Fibroblast of peridontal ligament (primary cell): Measurements from ENCODE around the gene TARM1.

Source experiments
- DNase-seq: peaks from one replicate; pipeline ENCODE4 v3.0.0-alpha.2; 2010; ENCODE audit errors: extremely low read depth

Gene TARM1

DNA sequence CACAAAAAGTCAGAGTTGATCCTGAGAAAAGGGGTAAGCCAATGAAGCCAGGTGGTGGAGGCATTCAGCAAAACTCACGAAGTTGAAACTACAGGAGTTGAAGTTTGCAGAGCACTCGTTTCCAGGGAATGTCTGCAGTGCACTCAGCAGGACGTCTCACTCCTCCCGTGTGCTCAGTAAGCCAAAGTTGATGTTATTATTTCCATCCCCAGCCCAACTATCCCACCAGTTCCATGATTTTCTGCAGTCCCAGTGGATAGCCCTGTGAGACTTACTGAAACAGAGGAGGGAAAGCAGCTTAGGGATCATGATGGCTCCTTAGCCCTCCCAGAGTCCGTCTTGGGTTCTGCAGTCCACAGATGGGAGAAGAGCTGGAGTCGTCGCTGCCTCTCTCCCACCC is at the start of gene TARM1:
Gene TARM1 (minus strand): TSS at position 334 of the 400 bp plus-strand sequence. CDS start 25 bp downstream, at position 309.
- DNase-seq: no peak

DNA sequence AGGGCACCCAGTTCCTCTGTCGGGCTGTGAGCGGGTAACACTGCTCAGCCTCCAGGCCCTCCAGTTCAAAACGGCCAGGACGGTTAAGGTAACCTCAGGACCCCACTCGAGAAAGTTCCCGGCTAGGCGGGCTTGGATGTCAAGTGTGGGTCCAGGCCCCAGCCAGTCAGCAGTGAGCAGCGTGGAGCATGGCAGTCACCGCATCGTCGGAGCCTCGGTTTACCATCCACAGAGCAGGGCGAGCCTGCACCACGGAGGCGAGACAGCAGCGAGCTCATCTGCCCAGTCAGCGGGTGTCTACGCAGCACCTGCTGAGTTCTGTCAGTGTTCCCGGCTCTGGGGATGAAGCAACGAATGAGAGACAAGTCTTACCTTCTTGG is 48.4 kb upstream of the TARM1 start:
- DNase-seq: no peak

DNA sequence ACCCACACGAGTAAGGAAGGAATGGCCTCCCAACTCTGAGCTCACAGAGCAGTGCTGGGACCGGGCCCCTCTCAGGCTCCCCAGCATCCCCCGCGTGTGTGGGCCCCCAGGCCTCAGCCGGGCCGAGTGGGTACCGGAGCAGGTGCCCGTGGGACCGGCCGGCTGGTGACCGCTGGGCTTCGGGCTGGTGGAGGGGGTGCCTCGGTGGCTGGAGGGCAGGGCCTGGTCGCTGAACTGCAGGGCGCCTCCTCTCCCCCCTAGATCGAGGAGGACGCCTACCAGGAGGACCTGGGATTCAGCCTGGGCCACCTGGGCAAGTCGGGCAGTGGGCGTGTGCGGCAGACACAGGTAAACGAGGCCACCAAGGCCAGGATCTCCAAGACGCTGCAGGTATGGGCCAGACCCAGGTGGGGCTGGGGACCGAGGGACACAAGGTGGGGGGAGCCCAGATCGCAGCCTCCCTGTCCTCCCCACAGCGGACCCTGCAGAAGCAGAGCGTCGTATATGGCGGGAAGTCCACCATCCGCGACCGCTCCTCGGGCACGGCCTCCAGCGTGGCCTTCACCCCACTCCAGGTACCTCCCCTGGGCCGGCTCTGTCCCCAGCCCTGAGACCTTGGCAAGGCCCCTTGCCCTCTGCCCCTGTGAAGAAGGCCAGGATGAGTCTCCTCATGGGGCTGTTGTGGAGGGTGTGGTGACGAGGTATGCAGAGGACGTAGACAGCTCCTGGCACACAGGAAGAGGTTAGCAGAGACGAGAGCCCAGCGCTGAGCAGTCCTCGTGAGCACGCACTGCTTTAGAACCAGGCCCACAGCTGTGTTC is 47.8 kb upstream of the TARM1 start:
- DNase-seq: no peak

DNA sequence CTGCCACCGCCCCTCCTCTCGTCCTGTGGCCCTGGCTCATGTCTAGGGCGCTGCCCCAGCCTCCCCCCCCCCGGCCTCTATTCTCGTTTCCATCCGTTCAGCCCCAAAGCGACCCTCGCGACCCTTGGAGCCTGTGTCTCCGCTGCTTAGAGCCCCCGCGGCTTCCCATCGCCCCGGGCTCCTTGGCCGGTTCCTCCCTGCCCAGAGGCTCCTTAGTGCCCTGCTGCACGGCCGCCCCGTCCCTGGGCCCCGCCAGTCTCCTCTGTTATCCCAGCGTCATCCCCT is 47.2 kb upstream of the TARM1 start:
- no peak for DNase-seq

DNA sequence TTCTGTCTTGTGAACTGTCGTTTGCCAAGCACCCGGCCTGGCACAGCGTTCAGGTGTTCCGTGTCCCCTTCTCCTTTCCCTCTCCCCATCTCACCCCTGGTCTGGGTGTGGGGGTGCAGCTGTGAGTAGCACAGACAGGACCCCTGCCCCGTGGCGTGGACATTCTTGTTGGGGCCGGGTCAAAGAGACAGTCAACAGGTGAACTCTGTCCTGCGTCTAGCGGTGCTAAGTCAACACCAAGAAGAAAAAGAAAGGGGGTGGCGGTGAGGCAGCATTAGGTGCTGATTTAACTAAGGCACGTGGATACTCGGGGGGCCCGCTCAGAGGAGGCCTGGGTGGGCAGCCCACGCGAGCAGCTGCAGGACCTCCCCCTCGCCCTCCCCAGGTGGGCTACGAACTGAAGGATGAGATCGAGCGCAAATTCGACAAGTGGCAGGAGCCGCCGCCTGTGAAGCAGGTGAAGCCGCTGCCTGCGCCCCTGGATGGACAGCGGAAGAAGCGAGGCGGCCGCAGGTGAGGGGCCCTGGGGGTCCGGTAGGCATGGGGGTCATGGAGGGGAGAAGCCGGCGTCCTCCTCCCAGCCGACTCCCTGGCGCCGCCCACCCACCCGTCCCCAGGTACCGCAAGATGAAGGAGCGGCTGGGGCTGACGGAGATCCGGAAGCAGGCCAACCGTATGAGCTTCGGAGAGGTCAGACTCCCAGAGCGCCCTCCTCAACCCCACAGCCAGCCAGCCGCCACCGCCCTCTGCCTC is 46.7 kb upstream of the TARM1 start:
- no peak for DNase-seq

DNA sequence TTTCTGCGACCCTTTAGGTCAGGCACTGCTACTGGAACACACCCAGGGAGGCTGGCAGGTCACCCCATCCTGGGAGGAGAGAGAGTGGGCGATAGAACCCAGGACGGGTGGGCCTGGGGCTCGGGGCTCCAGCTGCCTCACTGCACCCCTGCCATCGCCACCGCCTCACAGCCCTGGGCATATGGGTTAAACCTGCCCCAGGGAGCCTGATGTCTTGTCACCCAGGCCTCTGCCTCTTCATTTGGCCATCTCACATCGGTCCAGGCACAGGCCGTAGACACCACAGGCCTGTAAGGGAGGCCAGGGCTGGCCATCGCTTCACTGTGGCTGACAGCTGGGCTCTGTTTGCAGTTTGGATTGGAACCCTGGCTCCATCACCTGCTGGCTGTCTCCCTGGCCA is 44.5 kb upstream of the TARM1 start:
- no peak for DNase-seq

DNA sequence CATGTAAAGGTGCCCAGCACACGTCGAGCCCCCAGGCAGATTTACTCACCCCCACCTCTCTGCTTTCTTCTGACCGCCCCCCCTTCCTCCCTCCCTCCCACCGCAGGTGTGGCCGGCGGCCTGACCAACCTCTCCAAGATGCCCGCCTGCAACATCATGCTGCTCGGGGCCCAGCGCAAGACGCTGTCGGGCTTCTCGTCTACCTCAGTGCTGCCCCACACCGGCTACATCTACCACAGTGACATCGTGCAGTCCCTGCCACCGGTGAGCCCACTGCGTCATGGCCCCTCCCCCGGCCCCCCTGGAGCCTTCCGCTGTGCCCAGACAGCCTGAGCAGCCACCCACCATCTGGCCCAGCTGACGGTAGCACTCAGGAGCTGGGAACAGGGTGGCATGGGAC is 43.2 kb upstream of the TARM1 start:
- DNase-seq: no peak

DNA sequence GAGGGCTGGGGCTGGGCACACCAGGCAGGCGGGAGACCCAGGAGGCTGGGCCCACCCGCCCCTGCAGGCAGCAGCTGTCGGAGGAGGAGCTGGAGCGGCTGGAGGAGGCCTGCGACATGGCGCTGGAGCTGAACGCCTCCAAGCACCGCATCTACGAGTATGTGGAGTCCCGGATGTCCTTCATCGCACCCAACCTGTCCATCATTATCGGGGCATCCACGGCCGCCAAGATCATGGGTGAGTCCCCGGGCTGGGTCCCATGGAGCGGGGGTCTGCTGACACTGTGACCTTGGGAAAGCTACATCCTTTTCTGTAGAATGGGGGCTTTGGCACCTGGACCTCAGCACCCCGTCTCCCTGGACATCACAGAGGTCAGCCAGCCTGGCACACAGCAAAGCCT is 42.5 kb upstream of the TARM1 start:
- no peak for DNase-seq

DNA sequence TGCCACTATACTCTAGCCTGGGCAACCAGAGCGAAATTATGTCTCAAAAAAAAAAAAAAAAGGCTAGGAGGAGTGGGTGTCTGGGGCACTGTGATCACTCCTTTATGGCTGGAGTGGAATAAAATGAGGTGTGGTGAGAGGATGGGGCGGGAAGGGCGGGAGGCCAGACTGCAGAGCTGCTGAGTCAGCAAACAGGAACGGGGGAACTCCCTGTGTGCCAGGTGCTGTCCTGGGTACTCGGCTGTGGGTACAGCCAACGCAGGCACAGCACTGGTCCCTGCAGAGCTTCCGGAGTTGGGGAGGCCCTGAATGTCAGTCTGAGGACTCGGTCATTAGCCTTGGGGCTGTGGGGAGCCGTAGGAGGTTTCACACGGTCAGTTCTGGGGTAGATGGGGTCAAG is 40.1 kb upstream of the TARM1 start:
- no peak for DNase-seq

DNA sequence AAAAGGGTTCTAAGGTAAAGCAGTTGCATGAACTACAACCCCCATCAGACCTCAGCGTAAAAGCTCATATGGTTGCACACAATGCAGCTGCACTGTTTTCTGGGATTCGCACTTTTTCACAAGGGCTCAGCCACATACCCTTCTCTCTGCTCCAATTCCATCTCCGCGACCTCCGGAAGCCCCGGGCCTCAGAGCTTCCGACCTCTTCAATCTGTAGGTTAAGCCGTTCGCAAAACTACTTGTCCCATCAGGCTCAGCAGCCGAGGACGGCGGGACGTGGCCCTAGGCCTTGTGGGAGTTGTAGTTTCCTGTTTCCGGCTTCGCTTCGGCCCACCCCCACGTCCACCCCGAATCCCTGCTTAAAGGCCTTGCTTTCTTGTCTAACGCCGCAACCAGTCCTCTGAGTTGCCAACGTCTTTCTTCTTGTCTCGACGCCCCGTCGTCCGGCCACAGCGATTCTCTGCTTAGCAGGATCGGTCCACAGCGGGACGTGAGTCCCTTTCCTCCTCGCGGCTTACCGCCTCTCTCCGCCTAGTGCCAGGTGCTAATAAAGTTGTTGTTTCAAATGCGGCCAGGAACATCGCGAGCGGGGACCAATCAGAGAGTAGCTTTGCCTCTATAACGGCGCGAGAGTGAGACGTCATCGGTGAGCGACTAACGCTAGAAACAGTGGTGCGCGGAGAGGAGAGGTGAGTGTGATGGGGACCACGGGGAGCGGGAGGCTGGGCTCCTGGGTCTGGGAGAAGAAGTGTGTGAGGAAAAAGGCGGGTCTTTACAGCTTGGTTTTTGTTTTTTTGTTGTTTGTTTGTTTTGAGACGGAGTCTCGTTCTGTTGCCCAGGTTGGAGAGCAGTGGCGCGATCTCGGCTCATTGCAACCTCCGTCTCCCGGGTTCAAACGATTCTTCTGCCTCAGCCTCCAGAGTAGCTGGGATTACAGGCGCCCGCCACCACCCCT is 34.2 kb upstream of the TARM1 start, which contains the start of the genes PRPF31 and TFPT:
Gene PRPF31 (plus strand): TSS at position 646 of the 955 bp plus-strand sequence. CDS start 2,525 bp downstream, outside the sequence.
Gene TFPT (minus strand): TSS at position 549 of the 955 bp plus-strand sequence. CDS start 388 bp downstream, at position 161.
- peak; percentile 99 for DNase-seq

DNA sequence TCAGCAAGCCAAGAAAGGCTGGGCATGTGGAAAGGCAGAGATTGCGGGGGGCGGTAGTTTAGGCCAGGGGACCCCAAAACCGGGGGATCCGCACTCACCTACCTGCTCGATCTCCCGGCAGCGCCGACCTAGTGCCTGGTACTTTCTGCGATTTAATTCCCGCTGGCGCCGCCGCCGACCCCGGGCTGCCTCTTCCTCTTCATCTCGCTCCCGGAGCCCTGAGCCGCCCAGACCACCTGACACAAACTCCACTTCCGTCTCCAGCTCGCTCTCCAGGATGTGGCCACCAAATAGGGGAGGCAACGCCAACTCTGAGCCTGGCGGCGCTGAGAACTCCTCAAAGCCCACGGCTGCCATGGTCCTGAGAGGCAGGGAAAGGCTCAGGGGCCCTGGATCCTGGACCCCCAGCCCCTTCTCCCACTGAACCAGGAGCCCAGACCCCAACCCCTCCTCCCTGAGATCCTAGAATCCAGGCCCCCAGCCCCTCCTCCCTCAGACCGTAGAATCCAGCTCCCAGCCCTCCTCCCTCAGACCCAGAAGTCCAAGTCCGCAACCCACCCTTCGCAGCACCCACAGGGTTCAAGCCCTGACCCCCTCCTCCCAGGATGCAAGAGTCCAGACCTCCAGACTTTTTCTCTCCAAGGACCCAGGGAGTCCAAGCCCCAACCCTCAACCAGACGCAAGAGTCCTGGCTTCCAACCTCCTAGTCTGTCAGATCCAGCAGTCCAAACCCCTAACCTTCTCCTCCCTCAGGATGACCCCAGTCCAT is 33.4 kb upstream of the TARM1 start:
- DNase-seq: peak; percentile 30

DNA sequence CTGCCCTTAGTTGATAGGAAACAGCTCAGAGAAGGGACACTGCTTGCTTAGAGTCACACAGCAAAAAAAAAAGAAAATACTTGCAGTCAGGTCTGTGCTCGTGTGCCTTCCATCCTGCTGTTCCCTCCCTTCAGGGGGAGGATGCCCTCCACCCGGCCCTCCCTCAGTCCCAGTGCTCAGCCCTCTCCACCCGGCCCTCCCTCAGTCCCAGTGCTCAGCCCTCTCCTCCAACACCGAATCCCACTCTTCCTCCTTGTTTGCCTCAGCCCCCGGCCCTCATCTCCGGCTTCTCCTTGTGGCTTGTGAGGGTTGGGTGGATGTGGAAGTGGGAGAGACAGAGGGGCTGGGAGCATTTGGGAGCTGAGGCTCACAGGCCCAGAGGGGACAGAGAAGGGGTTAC is 28.5 kb upstream of the TARM1 start:
- DNase-seq: no peak

DNA sequence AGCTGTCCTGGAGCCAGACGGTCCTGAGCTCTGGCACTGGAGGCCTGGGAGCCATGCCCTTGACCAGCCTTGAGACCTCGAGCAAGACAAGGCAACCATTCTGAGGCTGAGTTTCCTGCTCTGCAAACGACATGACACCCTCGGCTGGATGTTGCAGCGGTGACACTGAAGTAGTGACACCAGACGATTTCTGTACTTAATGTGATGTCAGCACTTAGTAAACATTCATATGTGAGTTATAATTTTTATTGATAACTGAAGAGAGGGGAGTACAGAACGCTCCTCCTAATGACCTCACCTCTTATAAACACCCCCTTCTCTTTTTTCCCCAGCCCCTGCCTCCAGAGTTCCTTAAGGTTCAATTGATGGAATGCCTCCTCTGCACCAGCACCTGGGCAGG is 27.3 kb upstream of the TARM1 start:
- DNase-seq: no peak

DNA sequence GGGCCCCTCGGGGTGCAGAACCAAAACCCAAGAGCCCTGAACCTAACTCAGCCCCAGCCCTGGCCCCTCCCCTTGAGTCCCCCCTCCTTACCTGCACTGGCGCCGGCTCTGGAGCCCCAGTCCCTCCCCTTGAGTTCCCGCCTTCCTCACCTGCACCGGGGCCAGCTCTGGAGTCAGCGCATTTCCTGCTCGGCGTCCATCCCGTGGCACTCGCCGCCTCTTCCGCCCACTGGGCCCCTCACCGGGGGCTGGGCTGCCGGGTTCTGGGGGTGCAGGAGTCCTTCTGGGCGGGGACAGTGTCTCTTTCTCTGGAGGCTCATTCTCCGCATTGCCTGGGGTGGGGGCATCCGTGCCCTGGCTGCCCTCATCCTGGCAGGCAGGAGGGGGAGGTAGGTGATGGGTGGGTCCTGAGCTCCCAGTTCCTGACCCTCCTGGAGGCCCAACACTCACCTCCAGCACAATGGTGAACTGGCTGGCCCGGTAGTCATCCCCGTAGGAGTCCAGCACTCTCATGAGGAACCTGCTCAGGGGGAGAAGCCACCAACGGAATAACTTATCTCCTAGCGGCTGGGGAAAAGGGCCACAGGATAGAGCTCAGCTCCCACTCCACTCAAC is 26.8 kb upstream of the TARM1 start:
- DNase-seq: no peak

DNA sequence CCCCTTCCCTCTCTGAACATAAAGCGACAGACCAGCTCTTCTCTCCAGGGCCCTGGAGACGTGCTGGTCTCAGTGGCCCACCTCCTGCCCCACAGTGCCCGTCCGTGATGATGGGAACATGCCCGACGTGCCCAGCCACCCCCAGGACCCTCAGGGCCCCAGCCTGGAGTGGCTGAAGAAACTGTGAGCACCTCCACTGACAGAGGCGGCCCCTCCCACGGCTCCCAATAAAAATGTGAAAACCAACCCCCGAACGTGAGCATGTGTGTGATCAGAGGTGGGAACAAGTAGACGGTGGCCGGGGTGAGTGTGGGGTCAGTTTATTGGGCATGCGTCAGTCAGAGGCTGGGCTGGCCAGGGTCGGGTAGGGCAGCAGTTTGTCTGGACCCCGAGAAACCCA is 25.6 kb upstream of the TARM1 start:
- DNase-seq: no peak

DNA sequence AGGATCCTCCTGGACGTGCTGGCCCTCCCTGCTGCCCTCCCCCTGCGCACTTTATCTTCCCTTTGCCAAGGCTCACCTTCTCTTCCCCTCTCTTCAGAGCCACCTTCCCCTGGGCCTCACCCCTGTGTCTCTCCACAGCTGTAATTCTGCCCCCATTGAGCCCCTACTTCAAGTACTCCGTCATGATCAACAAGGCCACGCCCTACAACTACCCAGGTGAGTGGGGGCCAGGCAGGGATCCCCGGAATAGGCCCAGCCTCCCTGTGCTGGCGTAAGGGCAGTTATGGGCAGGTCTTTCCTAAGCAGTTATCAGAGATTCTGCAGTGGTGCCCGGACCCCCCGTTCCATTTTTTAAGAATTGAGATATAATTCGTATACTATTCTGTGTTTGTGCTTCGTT is 24.6 kb upstream of the TARM1 start:
- DNase-seq: no peak

DNA sequence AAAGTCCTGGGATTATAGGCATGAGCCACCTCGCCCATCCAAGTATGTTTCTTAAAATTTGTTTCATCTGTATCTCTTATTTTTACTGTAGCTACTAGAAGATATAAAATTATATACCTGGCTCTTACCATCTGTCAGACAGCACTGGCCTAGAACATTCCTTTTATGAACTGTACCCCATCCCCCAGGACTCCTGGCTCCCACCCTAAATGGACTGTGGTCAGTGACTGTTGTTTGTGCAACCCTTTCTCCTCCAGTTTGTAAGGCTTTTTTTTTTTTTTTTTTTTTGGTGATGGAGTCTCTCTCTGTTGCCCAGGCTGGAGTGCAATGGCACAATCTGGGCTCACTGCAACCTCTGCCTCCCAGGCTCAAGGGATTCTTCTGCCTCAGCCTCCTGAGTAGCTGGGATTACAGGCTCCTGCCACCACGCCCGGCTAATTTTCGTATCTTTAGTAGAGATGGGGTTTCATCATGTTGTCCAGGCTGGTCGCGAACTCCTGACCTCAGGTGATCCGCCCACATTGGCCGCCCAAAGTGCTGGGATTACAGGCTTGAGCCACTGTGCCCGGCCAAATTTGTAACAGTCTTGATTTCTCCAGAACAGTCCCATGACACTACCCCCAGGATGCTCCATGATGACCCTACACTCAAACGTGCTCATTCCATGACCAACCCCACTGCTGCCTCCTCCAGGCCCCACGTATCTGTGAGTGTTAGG is 24.0 kb upstream of the TARM1 start:
- no peak for DNase-seq

DNA sequence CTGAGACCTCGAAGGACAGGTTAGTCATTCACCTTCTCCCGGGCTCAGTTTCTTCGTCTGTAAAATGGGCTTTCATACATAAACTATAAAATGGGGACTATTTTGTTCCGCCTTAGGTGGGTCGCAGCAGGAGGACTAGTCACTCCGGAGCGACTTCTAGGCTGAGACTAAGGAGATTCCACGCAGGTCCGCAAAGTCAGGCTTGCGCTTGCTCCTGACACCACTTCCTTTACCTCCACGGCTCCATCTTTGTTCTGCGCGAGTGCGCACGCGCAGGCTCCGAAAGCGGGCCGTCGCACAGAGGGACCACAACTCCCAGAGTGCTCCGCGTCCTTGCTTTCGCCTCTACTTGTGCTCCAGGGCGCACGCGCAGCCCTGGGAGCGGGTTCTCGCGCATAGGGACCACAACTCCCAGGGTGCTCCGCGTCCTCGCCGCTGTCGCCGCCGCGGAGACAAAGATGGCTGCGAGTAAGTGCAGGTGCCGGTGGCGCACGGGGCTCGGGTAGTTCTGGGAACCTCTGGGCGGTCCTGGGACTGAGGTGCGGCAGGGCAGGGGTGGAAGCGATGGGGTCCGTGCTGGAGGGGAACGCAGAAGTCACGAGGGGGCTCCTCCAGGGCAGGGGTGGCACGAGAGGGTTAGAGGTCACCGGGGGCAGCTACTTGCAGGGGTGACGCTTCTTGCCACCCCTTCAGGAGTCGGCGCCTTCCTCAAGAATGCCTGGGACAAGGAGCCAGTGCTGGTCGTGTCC is 21.4 kb upstream of the TARM1 start, which contains the start of gene NDUFA3:
Gene NDUFA3 (plus strand): TSS at position 435 of the 749 bp plus-strand sequence. CDS start 24 bp downstream, at position 459.
- DNase-seq: peak; percentile 97

DNA sequence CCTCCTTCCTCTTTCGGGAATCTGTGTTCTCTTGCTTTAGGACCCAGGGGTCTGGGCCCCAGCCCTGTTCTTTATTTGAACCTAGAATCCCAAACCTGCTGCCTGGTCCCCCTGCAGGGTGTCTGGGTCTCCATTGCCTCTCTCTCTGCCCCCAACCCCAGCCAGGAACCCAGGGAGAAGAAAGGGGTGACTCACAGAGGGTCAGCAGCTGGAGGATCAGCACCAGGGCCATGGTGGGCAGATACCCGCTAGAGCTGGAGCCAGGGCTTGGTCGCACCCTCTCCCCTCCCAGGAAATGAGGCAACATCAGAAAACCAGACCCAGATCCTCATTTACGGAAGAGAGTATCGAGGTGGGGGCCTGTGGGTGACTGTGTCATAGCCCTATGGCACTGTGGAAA is 19.4 kb upstream of the TARM1 start, which contains the start of gene OSCAR:
Gene OSCAR (minus strand): TSS at position 243 of the 400 bp plus-strand sequence. CDS start 11 bp downstream, at position 232.
- DNase-seq: no peak
